Stimulated activated CD4-positive, alpha-beta T cell treated with anti-CD3 and anti-CD28 coated beads, Interleukin-1b, Interleukin-23, amount 100 ng/mL, for 4 hours (primary cell): ENCODE data around the gene NEU3.
A peak's percentile ranks its signal among the peaks of the same experiment; 100 is the strongest.
"Not testable (repeated sequence)": the region's sequence is repeated elsewhere in the genome, so short reads cannot be mapped to it uniquely, and the experiment has no call there.

ENCODE experiments used
- DNase-seq, 2 donors: peaks; one replicate each; pipeline ENCODE4 v3.0.0-alpha.2; 2020; ENCODE audit warnings: low read depth in 2 of 2

Gene NEU3

GRCh38 chr11:74988541-74989259 lies at the start of gene NEU3:
Gene NEU3 (plus strand): TSS chr11:74988933. CDS start chr11:74989061, 128 bp downstream.
- DNase-seq = peak; percentile 75 to 78

- no peak for DNase-seq
Observed at GRCh38 chr11:74941492-74941891, 47.2 kb upstream of the NEU3 start.

GRCh38 chr11:74942073-74942759 lies 46.5 kb upstream of the NEU3 start:
- DNase-seq = no peak

- no peak for DNase-seq
Observed at GRCh38 chr11:74948546-74948897, 40.2 kb upstream of the NEU3 start.

- peak; percentile 94 to 95 for DNase-seq
Observed at GRCh38 chr11:74948898-74949752, 39.6 kb upstream of the NEU3 start, which contains the start of the genes SPCS2 and XRRA1. Gene SPCS2 (plus strand): TSS chr11:74949266. CDS start chr11:74949286, 20 bp downstream. Gene XRRA1 (minus strand): TSS chr11:74949091. CDS start chr11:74940878, 8,213 bp downstream.

- DNase-seq = no peak
Observed at GRCh38 chr11:74949753-74950137, 39.0 kb upstream of the NEU3 start.

GRCh38 chr11:74950374-74950969 lies 38.3 kb upstream of the NEU3 start:
- DNase-seq = no peak

- DNase-seq = no peak
Observed at GRCh38 chr11:74951226-74951625, 37.5 kb upstream of the NEU3 start.

- DNase-seq = no peak
Observed at GRCh38 chr11:74952752-74953151, 36.0 kb upstream of the NEU3 start.

- DNase-seq = no peak
Observed at GRCh38 chr11:74953451-74953850, 35.3 kb upstream of the NEU3 start.

GRCh38 chr11:74954199-74954598 lies 34.5 kb upstream of the NEU3 start:
- no peak for DNase-seq

GRCh38 chr11:74956397-74957015 lies 32.2 kb upstream of the NEU3 start:
- no peak for DNase-seq

GRCh38 chr11:74957937-74958629 lies 30.6 kb upstream of the NEU3 start:
- DNase-seq = no peak

- not testable (repeated sequence) for DNase-seq
Observed at GRCh38 chr11:74960128-74960527, 28.6 kb upstream of the NEU3 start.

- no peak for DNase-seq
Observed at GRCh38 chr11:74966651-74967050, 22.1 kb upstream of the NEU3 start.

GRCh38 chr11:74970852-74971395 lies 17.8 kb upstream of the NEU3 start:
- no peak for DNase-seq

- DNase-seq = no peak
Observed at GRCh38 chr11:74971424-74971823, 17.3 kb upstream of the NEU3 start.

GRCh38 chr11:74978041-74978440 lies 10.7 kb upstream of the NEU3 start:
- DNase-seq = no peak

GRCh38 chr11:74980634-74981033 lies 8.1 kb upstream of the NEU3 start:
- DNase-seq = no peak

GRCh38 chr11:74981888-74982287 lies 6.8 kb upstream of the NEU3 start:
- DNase-seq = no peak

GRCh38 chr11:74984070-74984469 lies 4.7 kb upstream of the NEU3 start:
- no peak for DNase-seq
